ENCODE data around the gene RABL2B.

RABL2B gene

DNA sequence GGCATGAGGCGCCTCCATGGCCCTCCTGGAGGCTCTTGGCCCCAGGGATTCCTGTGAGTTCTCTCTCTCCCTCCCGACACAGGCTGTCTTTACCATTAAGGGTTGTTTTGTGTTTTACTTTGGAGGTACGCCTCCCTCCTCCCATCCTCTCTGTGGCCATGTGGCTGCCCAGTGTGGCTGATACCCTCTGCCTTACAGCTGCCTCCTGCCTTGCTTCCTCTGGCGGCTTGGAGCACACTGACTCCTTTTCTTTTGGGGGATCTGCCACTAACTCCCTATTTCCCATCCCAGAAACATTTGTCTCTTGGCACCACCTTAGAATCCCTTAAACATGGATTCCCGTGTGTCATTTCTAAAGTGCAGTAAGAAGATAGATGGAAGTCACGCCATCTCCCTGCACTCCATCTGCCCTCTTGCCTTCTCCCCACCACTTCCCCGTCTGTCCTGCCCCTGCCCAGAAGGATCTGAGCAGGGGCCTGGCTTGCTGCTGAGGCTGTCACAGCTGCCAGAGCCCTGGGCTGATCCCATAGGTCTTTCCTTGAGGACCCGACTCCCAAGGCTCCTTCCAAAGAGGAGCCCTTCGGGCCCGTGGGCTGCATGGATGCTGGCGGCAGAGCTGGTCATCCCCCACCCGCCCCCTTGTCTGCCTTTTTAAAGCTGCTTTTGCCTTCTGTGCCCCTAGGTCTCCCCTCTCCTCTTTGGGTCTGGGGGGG is 60.6 kb downstream of the RABL2B start:
- no peak overlapping the region for H3K4me3 ChIP-seq (ENCODE audit: low read depth in 1 of 2, low read length in 2 of 2)
- no peak overlapping the region for H2AFZ ChIP-seq (ENCODE audit: low read depth, low read length)
- H3K27ac ChIP-seq (ENCODE audit: low read length) = no peak overlapping the region
- H3K9me3 ChIP-seq (ENCODE audit: insufficient read depth, low read length, severe bottlenecking) = no peaks in the 10 kb centered on the region
- ATAC-seq (ENCODE audit: insufficient read depth, low read depth) (no peak), DNase-seq (no peak)
- H3K36me3 ChIP-seq (ENCODE audit: insufficient read depth, low read length) = no peaks in the 10 kb centered on the region
- H3K4me2 ChIP-seq (ENCODE audit: insufficient read depth, low read length) = no peak overlapping the region
- no peaks in the 10 kb centered on the region for H3K27me3 ChIP-seq (ENCODE audit: insufficient read depth, low read length, poor library complexity)
- no peaks in the 10 kb centered on the region for H3K79me2 ChIP-seq (ENCODE audit: insufficient read depth, low read length)
- TF ChIP-seq CTCF (IDR thresholded peaks at IDR 0.05; ENCODE audit: borderline replicate concordance, extremely low read depth, low read length, poor library complexity, severe bottlenecking) (no peak), EZH2 (IDR thresholded peaks at IDR 0.05; ENCODE audit: borderline replicate concordance, low read depth, low read length, severe bottlenecking) (no peak)
- H3K9ac ChIP-seq (ENCODE audit: low read depth, low read length) = no peak overlapping the region
- H3K4me1 ChIP-seq (ENCODE audit: insufficient read depth, low read length) = no peaks in the 10 kb centered on the region
- peaks cover 4% of the 10 kb centered on the region; the same call in 1 of the 2 replicates for H4K20me1 ChIP-seq (ENCODE audit: insufficient read depth, low read length)

DNA sequence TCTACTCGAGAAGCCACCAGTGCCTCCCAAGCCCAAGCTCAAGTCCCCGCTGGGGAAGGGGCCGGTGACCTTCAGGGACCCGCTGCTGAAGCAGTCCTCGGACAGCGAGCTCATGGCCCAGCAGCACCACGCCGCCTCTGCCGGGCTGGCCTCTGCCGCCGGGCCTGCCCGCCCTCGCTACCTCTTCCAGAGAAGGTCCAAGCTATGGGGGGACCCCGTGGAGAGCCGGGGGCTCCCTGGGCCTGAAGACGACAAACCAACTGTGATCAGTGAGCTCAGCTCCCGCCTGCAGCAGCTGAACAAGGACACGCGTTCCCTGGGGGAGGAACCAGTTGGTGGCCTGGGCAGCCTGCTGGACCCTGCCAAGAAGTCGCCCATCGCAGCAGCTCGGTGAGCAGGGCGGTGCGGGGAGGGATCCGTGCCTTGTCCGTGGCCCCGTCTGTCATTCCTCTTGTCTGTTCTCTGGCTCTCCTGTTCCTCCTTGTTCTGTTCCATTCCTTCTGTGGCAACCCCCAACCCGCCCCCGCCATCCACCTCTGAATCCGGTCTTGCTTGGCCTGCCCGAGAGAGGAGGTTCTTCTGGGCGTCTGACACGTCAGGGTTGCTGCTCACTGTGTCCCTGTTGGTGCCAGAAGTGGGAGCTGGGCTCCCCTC is 61.3 kb downstream of the RABL2B start:
- DNase-seq = no peak
- no peak overlapping the region for H2AFZ ChIP-seq (ENCODE audit: low read depth, low read length)
- H3K9ac ChIP-seq (ENCODE audit: low read depth, low read length) = no peak overlapping the region
- peaks cover 9% of the 10 kb centered on the region for H4K20me1 ChIP-seq (ENCODE audit: insufficient read depth, low read length)
- no peak overlapping the region for H3K4me3 ChIP-seq (ENCODE audit: low read depth in 1 of 2, low read length in 2 of 2)
- no peaks in the 10 kb centered on the region for H3K79me2 ChIP-seq (ENCODE audit: insufficient read depth, low read length)
- H3K27ac ChIP-seq (ENCODE audit: low read length) = no peak overlapping the region
- no peaks in the 10 kb centered on the region for H3K36me3 ChIP-seq (ENCODE audit: insufficient read depth, low read length)
- TF ChIP-seq CTCF (IDR thresholded peaks at IDR 0.05; ENCODE audit: borderline replicate concordance, extremely low read depth, low read length, poor library complexity, severe bottlenecking) (no peak), EZH2 (IDR thresholded peaks at IDR 0.05; ENCODE audit: borderline replicate concordance, low read depth, low read length, severe bottlenecking) (no peak)
- H3K27me3 ChIP-seq (ENCODE audit: insufficient read depth, low read length, poor library complexity) = no peaks in the 10 kb centered on the region
- H3K9me3 ChIP-seq (ENCODE audit: insufficient read depth, low read length, severe bottlenecking) = no peaks in the 10 kb centered on the region
- no peak for ATAC-seq (ENCODE audit: insufficient read depth, low read depth)
- H3K4me1 ChIP-seq (ENCODE audit: insufficient read depth, low read length) = no peaks in the 10 kb centered on the region
- H3K4me2 ChIP-seq (ENCODE audit: insufficient read depth, low read length) = no peak overlapping the region

DNA sequence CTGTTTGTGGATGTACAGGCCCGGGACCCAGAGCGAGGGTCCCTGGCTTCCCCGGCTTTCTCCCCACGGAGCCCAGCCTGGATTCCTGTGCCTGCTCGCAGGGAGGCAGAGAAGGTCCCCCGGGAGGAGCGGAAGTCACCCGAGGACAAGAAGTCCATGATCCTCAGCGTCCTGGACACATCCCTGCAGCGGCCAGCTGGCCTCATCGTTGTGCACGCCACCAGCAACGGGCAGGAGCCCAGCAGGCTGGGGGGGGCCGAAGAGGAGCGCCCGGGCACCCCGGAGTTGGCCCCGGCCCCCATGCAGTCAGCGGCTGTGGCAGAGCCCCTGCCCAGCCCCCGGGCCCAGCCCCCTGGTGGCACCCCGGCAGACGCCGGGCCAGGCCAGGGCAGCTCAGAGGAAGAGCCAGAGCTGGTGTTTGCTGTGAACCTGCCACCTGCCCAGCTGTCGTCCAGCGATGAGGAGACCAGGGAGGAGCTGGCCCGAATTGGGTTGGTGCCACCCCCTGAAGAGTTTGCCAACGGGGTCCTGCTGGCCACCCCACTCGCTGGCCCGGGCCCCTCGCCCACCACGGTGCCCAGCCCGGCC is 62.1 kb downstream of the RABL2B start:
- Histone ChIP-seq H3K9ac (ENCODE audit: low read depth, low read length) (no peak overlapping the region), H3K27me3 (ENCODE audit: insufficient read depth, low read length, poor library complexity) (peaks cover 4% of the 10 kb centered on the region), H3K36me3 (ENCODE audit: insufficient read depth, low read length) (no peaks in the 10 kb centered on the region)

More for the DNA sequence above, 62.1 kb downstream of the RABL2B start:
- Histone ChIP-seq H3K79me2 (ENCODE audit: insufficient read depth, low read length) (no peaks in the 10 kb centered on the region), H2AFZ (ENCODE audit: low read depth, low read length) (no peak overlapping the region), H3K4me2 (ENCODE audit: insufficient read depth, low read length) (no peak overlapping the region), H3K4me1 (ENCODE audit: insufficient read depth, low read length) (no peaks in the 10 kb centered on the region), H3K27ac (ENCODE audit: low read length) (no peak overlapping the region), H3K4me3 (ENCODE audit: low read depth in 1 of 2, low read length in 2 of 2) (no peak overlapping the region), H3K9me3 (ENCODE audit: insufficient read depth, low read length, severe bottlenecking) (no peaks in the 10 kb centered on the region), H4K20me1 (ENCODE audit: insufficient read depth, low read length) (peaks cover 9% of the 10 kb centered on the region)
- no peak for TF ChIP-seq CTCF (IDR thresholded peaks at IDR 0.05; ENCODE audit: borderline replicate concordance, extremely low read depth, low read length, poor library complexity, severe bottlenecking)
- no peak for TF ChIP-seq EZH2 (IDR thresholded peaks at IDR 0.05; ENCODE audit: borderline replicate concordance, low read depth, low read length, severe bottlenecking)
- ATAC-seq (ENCODE audit: insufficient read depth, low read depth) = no peak
- DNase-seq = no peak
